ENCODE measurements around the gene ENG.

ENG gene

GRCh38 chr9:127896395-127897192 is 42.1 kb upstream of the ENG start:
- peak overlapping the region; percentile 93 to 99 for H3K27ac ChIP-seq
- TF ChIP-seq CTCF (IDR thresholded peaks at IDR 0.05): no peak
- peak overlapping the region; percentile 96 for H3K4me3 ChIP-seq
- peak; percentile 77 for DNase-seq (ENCODE audit: low spot score)

GRCh38 chr9:127895811-127896210 is 41.4 kb upstream of the ENG start:
- DNase-seq (ENCODE audit: low spot score): no peak
- no peak for TF ChIP-seq CTCF (IDR thresholded peaks at IDR 0.05)
- H3K27ac ChIP-seq: peak overlapping the region in 1 of 2 donors; percentile 7
- H3K4me3 ChIP-seq: no peak overlapping the region

GRCh38 chr9:127893392-127893791 is 38.9 kb upstream of the ENG start:
- no peak for DNase-seq (ENCODE audit: low spot score)

GRCh38 chr9:127892831-127893230 is 38.4 kb upstream of the ENG start:
- no peak overlapping the region for H3K27ac ChIP-seq
- no peak for TF ChIP-seq CTCF (IDR thresholded peaks at IDR 0.05)
- no peak for DNase-seq (ENCODE audit: low spot score)
- no peak overlapping the region for H3K4me3 ChIP-seq

More at GRCh38 chr9:127893392-127893791, 38.9 kb upstream of the ENG start:
- no peak for TF ChIP-seq CTCF (IDR thresholded peaks at IDR 0.05)
- no peak overlapping the region for H3K27ac ChIP-seq
- H3K4me3 ChIP-seq: no peak overlapping the region

GRCh38 chr9:127890053-127890452 is 35.6 kb upstream of the ENG start:
- no peak for TF ChIP-seq CTCF (IDR thresholded peaks at IDR 0.05)

GRCh38 chr9:127887792-127888191 is 33.3 kb upstream of the ENG start:
- H3K27ac ChIP-seq: no peak overlapping the region
- TF ChIP-seq CTCF (IDR thresholded peaks at IDR 0.05): no peak
- DNase-seq (ENCODE audit: low spot score): no peak
- no peak overlapping the region for H3K4me3 ChIP-seq

More at GRCh38 chr9:127890053-127890452, 35.6 kb upstream of the ENG start:
- DNase-seq (ENCODE audit: low spot score): no peak
- Histone ChIP-seq H3K4me3 (no peak overlapping the region), H3K27ac (no peak overlapping the region)

GRCh38 chr9:127886401-127886972 is 32.0 kb upstream of the ENG start:
- Histone ChIP-seq H3K4me3 (no peak overlapping the region), H3K27ac (peak overlapping the region in 1 of 2 donors; percentile 60)
- TF ChIP-seq CTCF (IDR thresholded peaks at IDR 0.05): no peak
- peak; percentile 72 for DNase-seq (ENCODE audit: low spot score)
